SK-N-SH (cell line): ENCODE results near the gene TRIM7. TPM values are rescaled to one million over a fixed set of nuclear protein-coding genes. Genes with fewer than 3 reads are reported as not detected.

Experiments used
- CTCF ChIA-PET: fragments of 300-600, 350-600 bp; formaldehyde crosslinking; extraction: SDS; loops from one replicate; lab custom pipeline; 2021; lab: Yijun Ruan, JAX
- POLR2A ChIA-PET: fragments of 350-600 bp; sonication (Branson Sonifier 250); formaldehyde crosslinking; extraction: SDS; loops from one replicate; lab custom pipeline; 2020; ENCODE audit warnings: antibody characterized with exemption, inconsistent platforms; lab: Yijun Ruan, JAX
- DNase-seq: peaks from one replicate; pipeline ENCODE4 v3.0.0; 2012
- H2AFZ ChIP-seq: fragments of 200-600 bp; sonication (generic); 2 replicates; pipeline ENCODE4 v1.8.1; 2016; ENCODE audit warnings: antibody characterized with exemption, mild to moderate bottlenecking, low read depth
- H3F3A ChIP-seq: fragments of 200-600 bp; sonication (generic); replicated peaks from 2 replicates; pipeline ENCODE3; 2016; ENCODE audit warnings: antibody characterized with exemption, mild to moderate bottlenecking; ENCODE audit not compliant: insufficient read depth
- H3K27ac ChIP-seq, 2 experiments: fragments of 200-500 bp in 1 of 2; fragments of 200-600 bp in 1 of 2; sonication (Bioruptor generic) in 1 of 2; sonication (generic), shearing (Covaris generic) in 1 of 2; 2 replicates each; pipeline versions ENCODE4 v1.5.1 to v1.6.1; 2014 to 2016; ENCODE audit warnings: low read depth in 2 of 2, inconsistent platforms in 1 of 2, low read length in 1 of 2, mild to moderate bottlenecking in 1 of 2, mixed read lengths in 1 of 2
- H3K27me3 ChIP-seq: fragments of 200-600 bp; sonication (generic), shearing (Covaris generic); 2 replicates; pipeline ENCODE4 v1.6.1; 2016; ENCODE audit warnings: mixed run types; ENCODE audit not compliant: insufficient read depth
- H3K36me3 ChIP-seq, 2 experiments: fragments of 200-500 bp in 1 of 2; fragments of 200-600 bp in 1 of 2; sonication (Bioruptor generic) in 1 of 2; sonication (generic) in 1 of 2; replicated peaks in 1 of 2; 2 replicates each; pipeline versions ENCODE3 to v1.5.1; 2014 to 2016; ENCODE audit warnings: low read length in 1 of 2, mild to moderate bottlenecking in 1 of 2; ENCODE audit not compliant: insufficient read depth in 2 of 2, control insufficient read depth in 1 of 2
- H3K4me1 ChIP-seq, 2 experiments: fragments of 200-500 bp in 1 of 2; fragments of 200-600 bp in 1 of 2; sonication (Bioruptor generic) in 1 of 2; sonication (generic), shearing (Covaris generic) in 1 of 2; 2 replicates each; pipeline versions ENCODE4 v1.5.1 to v1.6.1; 2014 to 2016; ENCODE audit warnings: low read depth in 1 of 2, low read length in 1 of 2, mixed run types in 1 of 2; ENCODE audit not compliant: insufficient read depth in 2 of 2, control insufficient read depth in 1 of 2
- H3K4me2 ChIP-seq: fragments of 200-600 bp; sonication (generic), shearing (Covaris generic); 2 replicates; pipeline ENCODE4 v1.6.1; 2017; ENCODE audit warnings: mixed run types
- H3K4me3 ChIP-seq, 2 experiments: fragments of 200-500 bp in 1 of 2; fragments of 200-600 bp in 1 of 2; sonication (Bioruptor generic) in 1 of 2; sonication (generic), shearing (Covaris generic) in 1 of 2; 2 replicates each; pipeline versions ENCODE4 v1.5.1 to v1.8.1; 2014 to 2016; ENCODE audit warnings: low read depth in 2 of 2, inconsistent platforms in 1 of 2, low read length in 1 of 2, mild to moderate bottlenecking in 1 of 2, mixed read lengths in 1 of 2, moderate library complexity in 1 of 2
- H3K79me2 ChIP-seq: fragments of 200-600 bp; sonication (generic); 2 replicates; pipeline ENCODE4 v1.8.1; 2017; ENCODE audit warnings: mild to moderate bottlenecking; ENCODE audit not compliant: insufficient read depth
- H3K9ac ChIP-seq: fragments of 200-600 bp; sonication (generic); 2 replicates; pipeline ENCODE4 v1.6.1; 2017; ENCODE audit warnings: mixed run types
- H3K9me2 ChIP-seq: fragments of 200-600 bp; sonication (generic); 2 replicates; pipeline ENCODE4 v1.6.1; 2017; ENCODE audit warnings: mixed run types
- H3K9me3 ChIP-seq: fragments of 200-600 bp; sonication (generic); 2 replicates; pipeline ENCODE4 v1.6.1; 2017; ENCODE audit warnings: mixed run types, mild to moderate bottlenecking, moderate library complexity
- H4K20me1 ChIP-seq: fragments of 200-600 bp; sonication (generic); 2 replicates; pipeline ENCODE4 v1.6.1; 2017; ENCODE audit warnings: mild to moderate bottlenecking, mixed run types; ENCODE audit not compliant: insufficient read depth
- CHD2 ChIP-seq: fragments of 150-350 bp; IDR thresholded peaks from 2 replicates; pipeline ENCODE4 v1.6.1; 2018; ENCODE audit warnings: low read length; ENCODE audit not compliant: partially characterized antibody
- CTCF ChIP-seq: fragments of 200-600 bp; sonication (generic); IDR thresholded peaks from 2 replicates; pipeline ENCODE4 v1.6.1; 2017; ENCODE audit warnings: antibody characterized with exemption, mild to moderate bottlenecking, moderate library complexity
- EP300 ChIP-seq, 2 experiments: IDR thresholded peaks; 2 replicates each; pipeline versions ENCODE4 v1.4.0 to v1.6.1; 2012; ENCODE audit warnings: borderline replicate concordance in 1 of 2, low read depth in 1 of 2, low read length in 1 of 2
- FOXJ3 ChIP-seq: sonication (generic); formaldehyde crosslinking; IDR thresholded peaks from 2 replicates; pipeline ENCODE4 v1.5.1; 2020; ENCODE audit warnings: mild to moderate bottlenecking, missing genetic modification reagents
- JUND ChIP-seq: IDR thresholded peaks from 2 replicates; pipeline ENCODE4 v1.4.0; 2012
- MXI1 ChIP-seq: IDR thresholded peaks from 2 replicates; pipeline ENCODE4 v1.6.1; 2012; ENCODE audit warnings: mild to moderate bottlenecking, low read depth, low read length, improper control_type of control experiment
- NFIC ChIP-seq: IDR thresholded peaks from 2 replicates; pipeline ENCODE4 v1.4.0; 2012; ENCODE audit warnings: borderline replicate concordance
- NRF1 ChIP-seq: IDR thresholded peaks from 2 replicates; pipeline ENCODE4 v1.6.1; 2012; ENCODE audit warnings: low read depth, mild to moderate bottlenecking, low read length
- RAD21 ChIP-seq: IDR thresholded peaks from 2 replicates; pipeline ENCODE4 v1.6.1; 2012; ENCODE audit warnings: mild to moderate bottlenecking, low read length
- SIN3A ChIP-seq: IDR thresholded peaks from 2 replicates; pipeline ENCODE4 v1.6.1; 2012; ENCODE audit warnings: low read depth, mild to moderate bottlenecking, low read length, moderate library complexity, borderline replicate concordance
- SMC3 ChIP-seq: IDR thresholded peaks from 2 replicates; pipeline ENCODE4 v1.6.1; 2012; ENCODE audit warnings: low read depth, low read length, improper control_type of control experiment
- TAF1 ChIP-seq: IDR thresholded peaks from 2 replicates; pipeline ENCODE4 v1.6.1; 2012; ENCODE audit warnings: low read depth, mild to moderate bottlenecking, low read length, moderate library complexity, borderline replicate concordance
- TCF12 ChIP-seq: IDR thresholded peaks from 2 replicates; pipeline ENCODE4 v1.4.0; 2012
- USF1 ChIP-seq: IDR thresholded peaks from 2 replicates; pipeline ENCODE4 v1.4.0; 2012; ENCODE audit warnings: low read depth, borderline replicate concordance
- WGBS: methylation state at CpG from one replicate; pipeline ENCODE4 v1.1.6; 2017; ENCODE audit warnings: low lambda C conversion rate; 5-methylcytosine and 5-hydroxymethylcytosine counted together
- polyA plus RNA-seq, 3 experiments: library from polyadenylated mRNA; depleted of rRNA; stranded (reverse); fragments of >200 nt; gene quantifications; 2 replicates each; pipeline ENCODE4 v1.2.3, GENCODE V29; 2012

Gene TRIM7
- polyA plus RNA-seq, 1 of the 3 experiments (the other 2 are of a cell fraction) = 3.5 TPM

GRCh38 chr5:181160152-181160754, 44.7 kb downstream of the TRIM7 start:
- peak overlapping the region in 1 of 2 experiments; percentile 45; a peak in 2 of 4 replicates for H3K4me3 ChIP-seq

GRCh38 chr5:181159286-181160151, 45.5 kb downstream of the TRIM7 start:
- Histone ChIP-seq H3K27ac (peak overlapping the region; percentile 82 to 86; a peak in 2 of 4 replicates), H3K9ac (no peak overlapping the region), H3K36me3 (no peaks in the 10 kb centered on the region), H3K4me2 (0 out of 2 replicates have a peak overlapping the region, but pooled peaks have one; percentile 73), H3K9me2 (no peaks in the 10 kb centered on the region), H3F3A (peaks cover 14% of the 10 kb centered on the region), H2AFZ (peak overlapping the region; percentile 94; the same call in 1 of the 2 replicates), H3K9me3 (no peaks in the 10 kb centered on the region), H3K4me1 (peaks cover 0 to 18% of the 10 kb centered on the region in 2 experiments; a peak in 1 of 4 replicates), H3K27me3 (peaks cover 36% of the 10 kb centered on the region), H3K4me3 (peak overlapping the region in 1 of 2 experiments; percentile 4; a peak in 1 of 4 replicates), H3K79me2 (no peaks in the 10 kb centered on the region), H4K20me1 (no peaks in the 10 kb centered on the region)
- 41% methylated on average over 19 of the region's 20 CpGs for WGBS
- peak; percentile 82 for DNase-seq
- ChIA-PET CTCF (interaction anchor here (0.9 to 2.7 kb wide), 11 partner anchors 13 to 290 kb away, joined by 3 to 9 read pairs (median 4); partner anchors contain the start of gene OR2V2), POLR2A (no interaction called here)
- TF ChIP-seq MXI1 (0 out of 2 replicates have a peak, but pooled peaks have one; percentile 38), EP300 (IDR thresholded peaks at IDR 0.05; ENCODE audit: borderline replicate concordance in 1 of 2, low read depth in 1 of 2, low read length in 1 of 2) (no peak), TAF1 (no peak), NFIC (no peak), SMC3 (peak; percentile 80), RAD21 (peak; percentile 92), CTCF (peak; percentile 89)

More at GRCh38 chr5:181160152-181160754, 44.7 kb downstream of the TRIM7 start:
- peak overlapping the region; percentile 73 for H3K4me2 ChIP-seq
- TF ChIP-seq USF1 = no peak
- TF ChIP-seq JUND = no peak
- no peak for TF ChIP-seq CHD2
- no peak for TF ChIP-seq SIN3A
- no peak for TF ChIP-seq TCF12
- no peak for TF ChIP-seq EP300 (IDR thresholded peaks at IDR 0.05; ENCODE audit: borderline replicate concordance in 1 of 2, low read depth in 1 of 2, low read length in 1 of 2)
- TF ChIP-seq FOXJ3 (CRISPR knock-in tag) = no peak
- no peak for TF ChIP-seq NRF1
- TF ChIP-seq CTCF = no peak
- TF ChIP-seq, all 33 proteins: peak for 0
- Histone ChIP-seq H3K27me3 (peaks cover 35% of the 10 kb centered on the region), H4K20me1 (no peaks in the 10 kb centered on the region), H3K27ac (peak overlapping the region; percentile 82 to 86), H3K36me3 (no peaks in the 10 kb centered on the region), H3K9ac (no peak overlapping the region; the same call in 1 of the 2 replicates), H3F3A (peaks cover 14% of the 10 kb centered on the region), H3K9me3 (no peaks in the 10 kb centered on the region), H3K4me1 (peaks cover 0 to 18% of the 10 kb centered on the region in 2 experiments; a peak in 1 of 4 replicates), H2AFZ (peak overlapping the region; percentile 94), H3K79me2 (no peaks in the 10 kb centered on the region), H3K9me2 (no peaks in the 10 kb centered on the region)
- POLR2A ChIA-PET = no interaction called here
- 62% methylated on average over 10 of the region's 21 CpGs for WGBS
- peak; percentile 86 for DNase-seq
- CTCF ChIA-PET = interaction anchor here (0.6 to 2.7 kb wide), 7 partner anchors 12 to 291 kb away, joined by 3 to 9 read pairs (median 4); partner anchors contain the start of gene OR2V2
